IPS-18c (cell line): ENCODE measurements around the gene KPNA6.
"Not testable (repeated sequence)": the region's sequence is repeated elsewhere in the genome, so short reads cannot be mapped to it uniquely, and the experiment has no call there.

Experiments used
- H3K4me3 ChIP-seq: 2 replicates; pipeline ENCODE4 v1.7.0; 2013; ENCODE audit warnings: low read depth, mild to moderate bottlenecking, low read length, moderate library complexity; ENCODE audit not compliant: insufficient read depth
- H3K9me3 ChIP-seq: one replicate; pipeline ENCODE4 v1.6.1; 2013; ENCODE audit warnings: mild to moderate bottlenecking, low read length, moderate library complexity; ENCODE audit not compliant: control insufficient read depth, insufficient read depth

KPNA6 gene

GRCh38 chr1:32091591-32091990, 16.3 kb upstream of the KPNA6 start:
- H3K4me3 ChIP-seq: no peak overlapping the region
- H3K9me3 ChIP-seq: no peaks in the 10 kb centered on the region

GRCh38 chr1:32094746-32095521, 12.9 kb upstream of the KPNA6 start:
- Histone ChIP-seq H3K9me3 (no peaks in the 10 kb centered on the region), H3K4me3 (no peak overlapping the region)

- no peak overlapping the region for H3K4me3 ChIP-seq
- H3K9me3 ChIP-seq: no peaks in the 10 kb centered on the region
Measured at GRCh38 chr1:32099426-32099825, 8.4 kb upstream of the KPNA6 start.

GRCh38 chr1:32100359-32100758, 7.5 kb upstream of the KPNA6 start:
- Histone ChIP-seq H3K4me3 (no peak overlapping the region), H3K9me3 (no peaks in the 10 kb centered on the region)

- Histone ChIP-seq H3K9me3 (no peaks in the 10 kb centered on the region), H3K4me3 (no peak overlapping the region)
Measured at GRCh38 chr1:32100807-32101708, 6.8 kb upstream of the KPNA6 start.

- H3K9me3 ChIP-seq: no peaks in the 10 kb centered on the region
- no peak overlapping the region for H3K4me3 ChIP-seq
Measured at GRCh38 chr1:32104127-32104526, 3.7 kb upstream of the KPNA6 start.

GRCh38 chr1:32105338-32105737, 2.5 kb upstream of the KPNA6 start:
- no peaks in the 10 kb centered on the region for H3K9me3 ChIP-seq
- H3K4me3 ChIP-seq: no peak overlapping the region

- H3K9me3 ChIP-seq: no peaks in the 10 kb centered on the region
- no peak overlapping the region for H3K4me3 ChIP-seq
Measured at GRCh38 chr1:32106663-32107275, 1.1 kb upstream of the KPNA6 start.

GRCh38 chr1:32111040-32111623, 3.3 kb downstream of the KPNA6 start:
- Histone ChIP-seq H3K9me3 (no peaks in the 10 kb centered on the region), H3K4me3 (no peak overlapping the region)

- no peak overlapping the region for H3K4me3 ChIP-seq
- no peaks in the 10 kb centered on the region for H3K9me3 ChIP-seq
Measured at GRCh38 chr1:32111789-32112188, 3.9 kb downstream of the KPNA6 start.

- Histone ChIP-seq H3K9me3 (no peaks in the 10 kb centered on the region), H3K4me3 (no peak overlapping the region)
Measured at GRCh38 chr1:32112806-32113375, 5.0 kb downstream of the KPNA6 start.

GRCh38 chr1:32113436-32113835, 5.6 kb downstream of the KPNA6 start:
- H3K9me3 ChIP-seq, H3K4me3 ChIP-seq: not testable (repeated sequence)

GRCh38 chr1:32114420-32114819, 6.6 kb downstream of the KPNA6 start:
- Histone ChIP-seq H3K4me3 (no peak overlapping the region), H3K9me3 (no peaks in the 10 kb centered on the region)

- Histone ChIP-seq H3K4me3 (no peak overlapping the region), H3K9me3 (no peaks in the 10 kb centered on the region)
Measured at GRCh38 chr1:32115496-32115895, 7.6 kb downstream of the KPNA6 start.

- H3K4me3 ChIP-seq: no peak overlapping the region
Measured at GRCh38 chr1:32116531-32116930, 8.7 kb downstream of the KPNA6 start.

GRCh38 chr1:32122151-32122550, 14.3 kb downstream of the KPNA6 start:
- no peak overlapping the region for H3K4me3 ChIP-seq
- H3K9me3 ChIP-seq: no peaks in the 10 kb centered on the region

More at GRCh38 chr1:32116531-32116930, 8.7 kb downstream of the KPNA6 start:
- H3K9me3 ChIP-seq: no peaks in the 10 kb centered on the region

GRCh38 chr1:32123361-32123760, 15.5 kb downstream of the KPNA6 start:
- H3K4me3 ChIP-seq, H3K9me3 ChIP-seq: not testable (repeated sequence)
